ENCODE measurements around the gene INHBB. TPM values are rescaled to one million over a fixed set of nuclear protein-coding genes. Genes with fewer than 3 reads are reported as not detected.

INHBB gene
- polyA plus RNA-seq, 2 of the 4 experiments (the other 2 are of a cell fraction): 7.2 to 25.3 TPM

- ATAC-seq (no peak), DNase-seq (ENCODE audit: low read depth in 1 of 2, low spot score in 1 of 2) (no peak), FAIRE-seq (no peak)
- CTCF ChIA-PET: no interaction called here
- 0 out of 3 replicates have a peak, but pooled peaks cover 2% of the 10 kb centered on the region for H3K4me1 ChIP-seq
- no peak overlapping the region for H3K4me2 ChIP-seq
- POLR2A ChIA-PET: no interaction called here
- H3K27ac ChIP-seq: no peak overlapping the region
- 87% methylated on average over 4 of the region's 4 CpGs for WGBS (ENCODE audit: missing lambda C conversion rate)
- H3K4me3 ChIP-seq: no peak overlapping the region
- no peaks in the 10 kb centered on the region for H3K9me3 ChIP-seq
- no peak for TF ChIP-seq EHF (CRISPR knock-in tag; IDR thresholded peaks at IDR 0.05)
- no peak for TF ChIP-seq ZNF302 (CRISPR knock-in tag; IDR thresholded peaks at IDR 0.05)
- TF ChIP-seq ESRRA (IDR thresholded peaks at IDR 0.05; ENCODE audit: borderline replicate concordance, low read length): no peak
- no peak for TF ChIP-seq NFE2L2 (conservative IDR thresholded peaks at IDR 0.05; ENCODE audit: low read length)
- no peak for TF ChIP-seq RAD21 (conservative IDR thresholded peaks at IDR 0.05 in 1 of 2, IDR thresholded peaks at IDR 0.05 in 1 of 2)
- TF ChIP-seq BCL3 (IDR thresholded peaks at IDR 0.05): no peak
- TF ChIP-seq SMC3 (IDR thresholded peaks at IDR 0.05): no peak
- TF ChIP-seq JUNB (IDR thresholded peaks at IDR 0.05): no peak
- TF ChIP-seq RCOR1 (IDR thresholded peaks at IDR 0.05; ENCODE audit: low read depth, low read length): no peak
- no peak for TF ChIP-seq CTCF (IDR thresholded peaks at IDR 0.05)
Measured at GRCh38 chr2:120372816-120373215, 26.9 kb downstream of the INHBB start.

GRCh38 chr2:120373424-120373823 lies 27.5 kb downstream of the INHBB start:
- no peaks in the 10 kb centered on the region for H3K9me3 ChIP-seq
- no peak for TF ChIP-seq ATOH8 (CRISPR knock-in tag; IDR thresholded peaks at IDR 0.05; ENCODE audit: low read depth)
- TF ChIP-seq NPAS2 (CRISPR knock-in tag; IDR thresholded peaks at IDR 0.05; ENCODE audit: borderline replicate concordance): no peak
- no peak for TF ChIP-seq TFCP2L1 (CRISPR knock-in tag; IDR thresholded peaks at IDR 0.05)
- TF ChIP-seq PHF8 (IDR thresholded peaks at IDR 0.05; ENCODE audit: borderline replicate concordance, low read depth): no peak
- TF ChIP-seq ZC3H11A (IDR thresholded peaks at IDR 0.05): no peak
- TF ChIP-seq CEBPB (IDR thresholded peaks at IDR 0.05): no peak
- TF ChIP-seq CBX8 (IDR thresholded peaks at IDR 0.05): no peak
- TF ChIP-seq USF2 (IDR thresholded peaks at IDR 0.05): no peak
- no peak for TF ChIP-seq CHD4 (IDR thresholded peaks at IDR 0.05; ENCODE audit: borderline replicate concordance)
- TF ChIP-seq MAX (IDR thresholded peaks at IDR 0.05): no peak
- no peak for TF ChIP-seq SMC3 (IDR thresholded peaks at IDR 0.05)
- no peak for TF ChIP-seq MAFK (IDR thresholded peaks at IDR 0.05; ENCODE audit: partially characterized antibody)
- no peak for TF ChIP-seq FOSB (CRISPR knock-in tag; IDR thresholded peaks at IDR 0.05)
- no peak for TF ChIP-seq FOSL2 (IDR thresholded peaks at IDR 0.05)
- no peak for TF ChIP-seq FOSL2 (CRISPR knock-in tag; IDR thresholded peaks at IDR 0.05)
- no peak for TF ChIP-seq POLR2A (IDR thresholded peaks at IDR 0.05; ENCODE audit: low read length)
- no peak for TF ChIP-seq PBX3 (IDR thresholded peaks at IDR 0.05)
- TF ChIP-seq EHMT2 (IDR thresholded peaks at IDR 0.05; ENCODE audit: low read depth): no peak
- no peak for TF ChIP-seq EP300 (IDR thresholded peaks at IDR 0.05)
- TF ChIP-seq POLR2AphosphoS2 (conservative IDR thresholded peaks at IDR 0.05; ENCODE audit: low read length): no peak
- POLR2A ChIA-PET: no interaction called here
- CTCF ChIA-PET: interaction anchor here (1.0 kb wide), 1 partner anchor 30 kb away, joined by 3 read pairs; no protein-coding TSS in a partner anchor
- WGBS (ENCODE audit: missing lambda C conversion rate): 69% methylated on average over 9 of the region's 10 CpGs
- no peak overlapping the region for H3K4me2 ChIP-seq
- H3K4me1 ChIP-seq: no peaks in the 10 kb centered on the region
- no peak overlapping the region for H3K4me3 ChIP-seq
- FAIRE-seq (no peak), DNase-seq (ENCODE audit: low read depth in 1 of 2, low spot score in 1 of 2) (no peak), ATAC-seq (no peak)
- no peak overlapping the region for H3K27ac ChIP-seq
